Thyroid gland (tissue), 4 donors: ENCODE measurements around the gene GOLGA2. TPM values are rescaled to one million over a fixed set of nuclear protein-coding genes. Genes with fewer than 3 reads are reported as not detected.

Experiments used
- DNase-seq, 2 donors: peaks; one replicate each; pipeline ENCODE4 v3.0.0-alpha.2; 2019
- H3K27ac ChIP-seq, 3 donors: fragments of 200-600 bp; sonication (generic); 1 replicate in 2 of 3; 2 replicates in 1 of 3; pipeline ENCODE4 v1.5.1; 2016 to 2019; ENCODE audit warnings: mild to moderate bottlenecking in 1 of 3, moderate library complexity in 1 of 3
- H3K27me3 ChIP-seq: fragments of 200-600 bp; sonication (generic); one replicate; pipeline ENCODE4 v1.5.1; 2019
- H3K36me3 ChIP-seq, 2 donors: fragments of 200-600 bp; sonication (generic); one replicate each; pipeline ENCODE4 v1.5.1; 2016 to 2019
- H3K4me1 ChIP-seq, 2 donors: fragments of 200-600 bp; sonication (generic); one replicate each; pipeline ENCODE4 v1.5.1; 2017 to 2019
- H3K4me3 ChIP-seq, 3 donors: fragments of 200-600 bp; sonication (generic); replicated peaks in 1 of 3; 1 replicate in 2 of 3; 2 replicates in 1 of 3; pipeline ENCODE4 v1.5.1; 2016; ENCODE audit warnings: mild to moderate bottlenecking in 1 of 3
- H3K9me3 ChIP-seq: fragments of 200-600 bp; sonication (generic); one replicate; pipeline ENCODE4 v1.5.1; 2017
- CTCF ChIP-seq, 6 experiments: fragments of 200-600 bp in 3 of 6; fragments of 450-650 bp in 3 of 6; sonication (generic) in 3 of 6; IDR thresholded peaks; one replicate each; pipeline ENCODE4 v1.5.1; 2016 to 2019; ENCODE audit warnings: antibody characterized with exemption in 6 of 6, mild to moderate bottlenecking in 2 of 6, inconsistent platforms in 1 of 6, moderate library complexity in 1 of 6
- POLR2A ChIP-seq, 2 donors: fragments of 450-650 bp; IDR thresholded peaks; one replicate each; pipeline ENCODE4 v1.6.1; 2017; ENCODE audit warnings: antibody characterized with exemption in 2 of 2, mild to moderate bottlenecking in 2 of 2, moderate library complexity in 1 of 2
- WGBS, 2 donors: methylation state at CpG; one replicate each; pipeline ENCODE4 v1.1.5; 2017; 5-methylcytosine and 5-hydroxymethylcytosine counted together
- intact Hi-C: fragments of 100-400 bp; cut with DNase I; formaldehyde crosslinking; loops from one replicate; pipeline ENCODE4 v1.15.1; 2023
- total RNA-seq, 4 donors: library from RNA; depleted of rRNA; stranded (reverse); fragments of >200 nt; gene quantifications; one replicate each; pipeline ENCODE4 v1.2.3, GENCODE V29; 2016

GOLGA2 gene
- total RNA-seq, 4 donors from 2014 or later = 94.6 to 140 (median 118) TPM

DNA sequence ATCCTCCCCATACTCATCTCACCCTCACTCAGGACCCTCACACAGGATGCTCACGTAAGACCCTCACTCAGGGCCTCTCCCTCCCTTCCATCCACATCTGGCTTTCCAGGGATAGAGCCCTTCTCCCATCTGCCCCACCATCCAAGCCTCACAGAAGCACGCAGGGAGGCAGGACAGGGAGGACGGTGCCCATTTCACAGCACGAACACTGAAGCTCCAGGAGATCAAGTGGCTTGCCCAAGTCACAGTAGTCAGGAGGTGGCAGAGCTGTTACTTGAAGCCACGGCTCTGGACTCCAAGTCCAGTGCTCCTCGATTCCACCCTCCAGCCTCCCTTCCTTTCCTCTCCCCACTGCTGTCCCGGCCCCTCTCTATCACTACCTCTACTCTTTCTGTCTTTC lies 50.9 kb downstream of the GOLGA2 start:
- H3K36me3 ChIP-seq = no peaks in the 10 kb centered on the region
- no peak overlapping the region for H3K27ac ChIP-seq
- no peaks in the 10 kb centered on the region for H3K4me1 ChIP-seq
- H3K27me3 ChIP-seq = no peaks in the 10 kb centered on the region
- no peak for DNase-seq
- TF ChIP-seq CTCF (IDR thresholded peaks at IDR 0.05) (no peak), POLR2A (IDR thresholded peaks at IDR 0.05) (no peak)
- no peak overlapping the region for H3K4me3 ChIP-seq
- no peaks in the 10 kb centered on the region for H3K9me3 ChIP-seq
- intact Hi-C loops = no loop called here
- 88 to 91% methylated on average over 7 of the region's 7 CpGs for WGBS, 2 donors

- intact Hi-C loops = no loop called here
- no peak for TF ChIP-seq POLR2A (IDR thresholded peaks at IDR 0.05)
- Histone ChIP-seq H3K27ac (no peak overlapping the region), H3K27me3 (no peaks in the 10 kb centered on the region), H3K36me3 (no peaks in the 10 kb centered on the region), H3K9me3 (no peaks in the 10 kb centered on the region), H3K4me3 (no peak overlapping the region), H3K4me1 (peaks cover 0 to 9% of the 10 kb centered on the region in 2 donors)
- WGBS, 2 donors = 83% methylated on average over 11 to 12 of the region's 13 CpGs
- no peak for DNase-seq
Measured at GRCh38 chr9:128222880-128223670, 52.7 kb downstream of the GOLGA2 start.

- intact Hi-C loops = no loop called here
- Histone ChIP-seq H3K27ac (no peak overlapping the region), H3K36me3 (no peaks in the 10 kb centered on the region), H3K9me3 (no peaks in the 10 kb centered on the region), H3K4me1 (peaks cover 0 to 10% of the 10 kb centered on the region in 2 donors), H3K4me3 (no peak overlapping the region), H3K27me3 (no peaks in the 10 kb centered on the region)
- TF ChIP-seq POLR2A (IDR thresholded peaks at IDR 0.05) (no peak), CTCF (IDR thresholded peaks at IDR 0.05) (no peak)
- no peak for DNase-seq
- 90 to 91% methylated on average over 6 to 10 of the region's 10 CpGs for WGBS, 2 donors
Measured at GRCh38 chr9:128222026-128222425, 53.8 kb downstream of the GOLGA2 start.

DNA sequence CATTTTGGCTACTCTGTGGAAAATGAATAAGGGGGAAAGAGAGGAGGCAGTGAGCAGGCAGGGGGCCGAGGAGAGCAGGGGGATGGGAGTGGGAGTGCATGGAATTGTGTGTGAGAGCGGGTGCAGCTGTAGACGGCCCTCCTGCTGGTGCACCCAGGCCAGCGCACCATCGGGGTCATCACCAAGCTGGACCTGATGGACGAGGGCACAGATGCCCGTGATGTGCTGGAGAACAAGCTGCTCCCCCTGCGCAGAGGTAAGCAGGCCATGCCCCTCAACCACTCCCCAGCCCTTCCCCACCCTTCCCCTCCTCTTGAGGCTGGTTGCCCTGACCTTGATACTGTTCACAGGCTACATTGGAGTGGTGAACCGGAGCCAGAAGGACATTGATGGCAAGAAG lies 56.0 kb downstream of the GOLGA2 start:
- Histone ChIP-seq H3K9me3 (no peaks in the 10 kb centered on the region), H3K4me1 (peaks cover 0 to 10% of the 10 kb centered on the region in 2 donors), H3K27ac (no peak overlapping the region), H3K36me3 (no peaks in the 10 kb centered on the region), H3K4me3 (no peak overlapping the region), H3K27me3 (no peaks in the 10 kb centered on the region)
- WGBS, 2 donors = 87 to 90% methylated on average over 8 to 9 of the region's 9 CpGs
- intact Hi-C loops = no loop called here
- TF ChIP-seq CTCF (IDR thresholded peaks at IDR 0.05) (no peak), POLR2A (IDR thresholded peaks at IDR 0.05) (no peak)
- DNase-seq = no peak

- no peaks in the 10 kb centered on the region for H3K36me3 ChIP-seq
- peaks cover 0 to 10% of the 10 kb centered on the region in 2 donors for H3K4me1 ChIP-seq
- intact Hi-C loops = no loop called here
- H3K27ac ChIP-seq = peak overlapping the region in 1 of 3 donors; percentile 41
- peak in 1 of 2 donors; percentile 19 for TF ChIP-seq POLR2A (IDR thresholded peaks at IDR 0.05)
- peak in 1 of 6 experiments; percentile 31 for TF ChIP-seq CTCF (IDR thresholded peaks at IDR 0.05)
- H3K9me3 ChIP-seq = no peaks in the 10 kb centered on the region
- H3K4me3 ChIP-seq = peak overlapping the region in 1 of 3 donors; percentile 21
- peak; percentile 96 for DNase-seq
- WGBS, 2 donors = 18 to 19% methylated on average over 41 to 47 of the region's 47 CpGs
- no peaks in the 10 kb centered on the region for H3K27me3 ChIP-seq
Measured at GRCh38 chr9:128218518-128219389, 57.1 kb downstream of the GOLGA2 start.
